Liver (tissue), 9 donors: ENCODE data around the gene ICOSLG. TPM values are rescaled to one million over a fixed set of nuclear protein-coding genes. Genes with fewer than 3 reads are reported as not detected.

Experiments
- DNase-seq: peaks from one replicate; pipeline ENCODE4 v3.0.0-alpha.2; 2017; ENCODE audit warnings: low spot score
- H3K27ac ChIP-seq, 2 donors: one replicate each; pipeline ENCODE4 v1.7.0; 2013; ENCODE audit warnings: inconsistent platforms in 2 of 2, low read length in 2 of 2, control low read depth in 1 of 2, low read depth in 1 of 2, mild to moderate bottlenecking in 1 of 2
- H3K27me3 ChIP-seq, 4 donors: one replicate each; pipeline versions ENCODE4 v1.6.1 to v1.7.0; 2013; ENCODE audit warnings: low read length in 3 of 4, inconsistent platforms in 1 of 4, mild to moderate bottlenecking in 1 of 4, moderate library complexity in 1 of 4; ENCODE audit not compliant: control insufficient read depth in 4 of 4, insufficient read depth in 4 of 4
- H3K36me3 ChIP-seq, 4 donors: one replicate each; pipeline versions ENCODE4 v1.6.1 to v1.7.0; 2013; ENCODE audit warnings: low read length in 3 of 4, mild to moderate bottlenecking in 3 of 4, low read depth in 1 of 4, moderate library complexity in 1 of 4; ENCODE audit not compliant: control insufficient read depth in 4 of 4, insufficient read depth in 3 of 4
- H3K4me1 ChIP-seq, 4 donors: one replicate each; pipeline versions ENCODE4 v1.6.1 to v1.7.0; 2013; ENCODE audit warnings: low read length in 3 of 4, mild to moderate bottlenecking in 3 of 4, moderate library complexity in 1 of 4; ENCODE audit not compliant: control insufficient read depth in 4 of 4, insufficient read depth in 4 of 4
- H3K4me3 ChIP-seq, 3 donors: one replicate each; pipeline versions ENCODE4 v1.6.1 to v1.7.0; 2013; ENCODE audit warnings: low read length in 3 of 3, control low read depth in 1 of 3, low read depth in 1 of 3, mild to moderate bottlenecking in 1 of 3
- H3K9ac ChIP-seq, 2 donors: one replicate each; pipeline ENCODE4 v1.7.0; 2013; ENCODE audit warnings: low read length in 2 of 2, mild to moderate bottlenecking in 2 of 2, moderate library complexity in 2 of 2, control low read depth in 1 of 2, low read depth in 1 of 2
- H3K9me3 ChIP-seq, 4 donors: one replicate each; pipeline versions ENCODE4 v1.6.1 to v1.7.0; 2013; ENCODE audit warnings: low read length in 3 of 4; ENCODE audit not compliant: control insufficient read depth in 4 of 4
- ATF3 ChIP-seq: IDR thresholded peaks from 2 replicates; pipeline ENCODE4 v1.6.1; 2016; ENCODE audit warnings: antibody characterized with exemption
- CTCF ChIP-seq: fragments of 150-350 bp; IDR thresholded peaks from 2 replicates; pipeline ENCODE4 v1.5.1; 2017; ENCODE audit warnings: improper control_type of control experiment, low read depth, low read length; ENCODE audit not compliant: missing input control
- EGR1 ChIP-seq, 2 donors: IDR thresholded peaks; 2 replicates each; pipeline ENCODE4 v1.6.1; 2016 to 2018; ENCODE audit warnings: antibody characterized with exemption in 2 of 2, low read depth in 2 of 2
- FOXA1 ChIP-seq: IDR thresholded peaks from 2 replicates; pipeline ENCODE4 v1.6.1; 2016; ENCODE audit warnings: antibody characterized with exemption
- GABPA ChIP-seq, 2 donors: IDR thresholded peaks in 1 of 2; conservative IDR thresholded peaks in 1 of 2; 2 replicates each; pipeline ENCODE4 v1.6.1; 2016; ENCODE audit warnings: antibody characterized with exemption in 2 of 2, mild to moderate bottlenecking in 1 of 2, moderate library complexity in 1 of 2
- HNF4A ChIP-seq, 2 donors: conservative IDR thresholded peaks; 2 replicates each; pipeline ENCODE4 v1.6.1; 2016; ENCODE audit warnings: antibody characterized with exemption in 2 of 2, mild to moderate bottlenecking in 2 of 2
- JUND ChIP-seq, 2 donors: IDR thresholded peaks; 2 replicates each; pipeline ENCODE4 v1.6.1; 2016; ENCODE audit warnings: antibody characterized with exemption in 2 of 2
- MAX ChIP-seq: IDR thresholded peaks from 2 replicates; pipeline ENCODE4 v1.6.1; 2016; ENCODE audit warnings: antibody characterized with exemption
- NR2F2 ChIP-seq: IDR thresholded peaks from 2 replicates; pipeline ENCODE4 v1.6.1; 2016; ENCODE audit warnings: antibody characterized with exemption
- RAD21 ChIP-seq, 2 donors: IDR thresholded peaks; 2 replicates each; pipeline ENCODE4 v1.6.1; 2016; ENCODE audit warnings: antibody characterized with exemption in 2 of 2, mild to moderate bottlenecking in 2 of 2
- REST ChIP-seq: IDR thresholded peaks from 2 replicates; pipeline ENCODE4 v1.6.1; 2016; ENCODE audit warnings: antibody characterized with exemption, mild to moderate bottlenecking
- RXRA ChIP-seq, 2 donors: IDR thresholded peaks; 2 replicates each; pipeline ENCODE4 v1.6.1; 2017 to 2018; ENCODE audit warnings: antibody characterized with exemption in 2 of 2, mild to moderate bottlenecking in 1 of 2
- TAF1 ChIP-seq: conservative IDR thresholded peaks from 2 replicates; pipeline ENCODE4 v1.6.1; 2016; ENCODE audit warnings: antibody characterized with exemption, mild to moderate bottlenecking
- YY1 ChIP-seq: IDR thresholded peaks from 2 replicates; pipeline ENCODE4 v1.6.1; 2016; ENCODE audit warnings: antibody characterized with exemption, mild to moderate bottlenecking
- ZBTB33 ChIP-seq: IDR thresholded peaks from 2 replicates; pipeline ENCODE4 v1.6.1; 2016; ENCODE audit warnings: antibody characterized with exemption
- WGBS: extraction: QIAGEN DNeasy Blood & Tissue Kit; methylation state at CpG from one replicate; pipeline ENCODE4 v1.1.7; 2013; 5-methylcytosine and 5-hydroxymethylcytosine counted together
- polyA plus RNA-seq, 2 donors: library from polyadenylated mRNA; stranded (reverse) in 1 of 2; unstranded in 1 of 2; fragments of 200-250 nt in 1 of 2; fragments of >200 nt in 1 of 2; fragmentation: Nextera tagmentation in 1 of 2; extraction: Ambion mirVana in 1 of 2; gene quantifications; one replicate each; pipeline versions ENCODE4 v1.2.1 to v1.2.3, GENCODE V29; 2013 to 2015
- total RNA-seq, 2 donors: library from RNA; depleted of rRNA; stranded (reverse); fragments of >200 nt; gene quantifications; one replicate each; pipeline ENCODE4 v1.2.3, GENCODE V29; 2014
- donor health status: healthy.
- donor health status: healthy.
- donor health status: healthy.
- donor health status: healthy.
- donor health status: healthy.

Gene ICOSLG
- total and polyA plus RNA-seq, 4 donors, result 0.69 to 1.6 (median 1.1) TPM

GRCh38 chr21:44275041-44275440 lies 34.3 kb upstream of the ICOSLG start:
- H3K4me1 ChIP-seq, result no peaks in the 10 kb centered on the region
- no peak for DNase-seq
- 71% methylated on average over 5 of the region's 5 CpGs for WGBS

GRCh38 chr21:44273046-44273445 lies 32.3 kb upstream of the ICOSLG start:
- 95% methylated on average over 7 of the region's 7 CpGs for WGBS
- no peak overlapping the region for H3K27ac ChIP-seq
- no peaks in the 10 kb centered on the region for H3K9me3 ChIP-seq
- H3K27me3 ChIP-seq, result no peaks in the 10 kb centered on the region
- H3K4me3 ChIP-seq, result no peak overlapping the region
- no peak overlapping the region for H3K9ac ChIP-seq
- H3K4me1 ChIP-seq, result no peaks in the 10 kb centered on the region
- H3K36me3 ChIP-seq, result no peaks in the 10 kb centered on the region
- DNase-seq, result no peak
- TF ChIP-seq RXRA (IDR thresholded peaks at IDR 0.05) (no peak), RAD21 (IDR thresholded peaks at IDR 0.05) (no peak), CTCF (no peak), TAF1 (no peak), MAX (no peak), GABPA (IDR thresholded peaks at IDR 0.05 in 1 of 2, conservative IDR thresholded peaks at IDR 0.05 in 1 of 2) (no peak), ZBTB33 (no peak), YY1 (no peak)

More at GRCh38 chr21:44275041-44275440, 34.3 kb upstream of the ICOSLG start:
- no peak overlapping the region for H3K4me3 ChIP-seq
- no peak overlapping the region for H3K9ac ChIP-seq
- H3K27me3 ChIP-seq, result no peaks in the 10 kb centered on the region
- no peak overlapping the region for H3K27ac ChIP-seq
- H3K36me3 ChIP-seq, result no peaks in the 10 kb centered on the region
- no peak for TF ChIP-seq ATF3
- TF ChIP-seq MAX, result no peak
- no peak for TF ChIP-seq FOXA1
- no peak for TF ChIP-seq EGR1 (IDR thresholded peaks at IDR 0.05; ENCODE audit: low read depth in 2 of 2)
- TF ChIP-seq REST, result no peak
- no peak for TF ChIP-seq GABPA (IDR thresholded peaks at IDR 0.05 in 1 of 2, conservative IDR thresholded peaks at IDR 0.05 in 1 of 2)
- TF ChIP-seq CTCF, result no peak
- TF ChIP-seq JUND (IDR thresholded peaks at IDR 0.05), result no peak
- TF ChIP-seq RAD21 (IDR thresholded peaks at IDR 0.05), result no peak
- no peak for TF ChIP-seq NR2F2
- no peak for TF ChIP-seq HNF4A (conservative IDR thresholded peaks at IDR 0.05)
- H3K9me3 ChIP-seq, result no peaks in the 10 kb centered on the region
